Measurements from ENCODE around the gene NCOA7. TPM values are rescaled to one million over a fixed set of nuclear protein-coding genes. Genes with fewer than 3 reads are reported as not detected.

Gene NCOA7
- total RNA-seq, 4 donors from 2014 or later: 18.1 to 31.4 (median 26.7) TPM

DNA sequence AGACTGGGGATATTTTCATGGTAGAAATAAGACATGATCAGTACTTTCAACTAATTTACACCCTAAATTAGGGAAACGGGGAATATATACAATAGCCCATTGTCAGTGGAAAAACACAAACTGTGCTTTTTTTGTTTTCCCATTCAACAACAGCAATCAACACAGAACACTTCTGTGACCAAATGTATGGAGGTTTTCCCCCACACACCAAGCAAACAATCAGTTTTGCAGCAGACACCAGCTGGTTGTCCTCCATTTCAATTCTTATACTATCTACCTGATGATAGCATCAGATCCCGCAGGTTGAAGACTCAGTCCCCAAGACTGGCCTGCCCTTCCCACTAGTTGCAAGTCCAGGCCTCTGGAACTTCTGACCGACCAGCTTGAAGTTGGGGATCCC lies 170.4 kb downstream of the NCOA7 start:
- Histone ChIP-seq H3K27me3 (no peaks in the 10 kb centered on the region), H3K27ac (no peak overlapping the region), H3K4me3 (no peak overlapping the region), H3K4me1 (peaks cover 4 to 42% (median 6%) of the 10 kb centered on the region in 3 donors), H3K36me3 (no peaks in the 10 kb centered on the region), H3K9me3 (no peaks in the 10 kb centered on the region)
- TF ChIP-seq POLR2AphosphoS5 (IDR thresholded peaks at IDR 0.05) (no peak), POLR2A (IDR thresholded peaks at IDR 0.05) (no peak), EP300 (IDR thresholded peaks at IDR 0.05) (no peak)
- TF ChIP-seq, protein P1, sequence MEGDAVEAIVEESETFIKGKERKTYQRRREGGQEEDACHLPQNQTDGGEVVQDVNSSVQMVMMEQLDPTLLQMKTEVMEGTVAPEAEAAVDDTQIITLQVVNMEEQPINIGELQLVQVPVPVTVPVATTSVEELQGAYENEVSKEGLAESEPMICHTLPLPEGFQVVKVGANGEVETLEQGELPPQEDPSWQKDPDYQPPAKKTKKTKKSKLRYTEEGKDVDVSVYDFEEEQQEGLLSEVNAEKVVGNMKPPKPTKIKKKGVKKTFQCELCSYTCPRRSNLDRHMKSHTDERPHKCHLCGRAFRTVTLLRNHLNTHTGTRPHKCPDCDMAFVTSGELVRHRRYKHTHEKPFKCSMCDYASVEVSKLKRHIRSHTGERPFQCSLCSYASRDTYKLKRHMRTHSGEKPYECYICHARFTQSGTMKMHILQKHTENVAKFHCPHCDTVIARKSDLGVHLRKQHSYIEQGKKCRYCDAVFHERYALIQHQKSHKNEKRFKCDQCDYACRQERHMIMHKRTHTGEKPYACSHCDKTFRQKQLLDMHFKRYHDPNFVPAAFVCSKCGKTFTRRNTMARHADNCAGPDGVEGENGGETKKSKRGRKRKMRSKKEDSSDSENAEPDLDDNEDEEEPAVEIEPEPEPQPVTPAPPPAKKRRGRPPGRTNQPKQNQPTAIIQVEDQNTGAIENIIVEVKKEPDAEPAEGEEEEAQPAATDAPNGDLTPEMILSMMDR (IDR thresholded peaks at IDR 0.05): no peak
- ATAC-seq: no peak
- WGBS, 2 donors (ENCODE audit: low coverage in 1 of 2): 43 to 92% methylated on average over 1 to 2 of the region's 3 CpGs

DNA sequence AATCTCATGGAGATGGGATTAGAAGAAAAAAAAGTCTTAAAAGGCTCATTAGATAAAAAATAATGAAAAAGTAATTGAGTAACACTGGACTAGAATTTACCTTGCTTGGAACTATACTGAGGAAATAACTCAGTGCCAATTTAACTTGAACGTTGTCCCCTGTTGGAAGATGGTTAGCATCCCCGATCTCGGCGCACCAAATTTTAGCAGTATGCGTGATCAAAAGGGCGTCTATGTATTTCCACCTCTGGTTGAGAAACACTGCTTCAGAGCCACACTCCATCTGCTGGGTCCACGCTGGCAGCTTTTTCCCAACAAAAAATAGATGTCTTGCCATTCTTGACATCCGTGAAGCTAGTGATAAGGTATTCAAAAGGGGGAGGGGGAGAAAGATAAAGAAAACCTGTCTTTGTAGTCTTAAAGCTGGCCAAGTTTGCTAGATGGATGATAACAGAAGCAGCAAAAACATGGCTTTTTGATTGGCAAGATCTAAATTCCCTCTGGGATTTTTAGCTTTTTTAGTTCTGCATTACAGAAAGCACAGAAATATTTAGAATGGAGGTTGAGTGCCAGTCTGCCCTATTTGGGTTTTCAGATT lies 172.2 kb downstream of the NCOA7 start:
- Histone ChIP-seq H3K27ac (no peak overlapping the region), H3K4me3 (no peak overlapping the region), H3K4me1 (peaks cover 4 to 32% (median 6%) of the 10 kb centered on the region in 3 donors), H3K36me3 (peaks cover 0 to 14% of the 10 kb centered on the region in 2 donors), H3K27me3 (no peaks in the 10 kb centered on the region), H3K9me3 (no peaks in the 10 kb centered on the region)
- WGBS, 2 donors (ENCODE audit: low coverage in 1 of 2): 83% methylated on average over 3 to 8 of the region's 8 CpGs
- no peak for ATAC-seq
- TF ChIP-seq POLR2AphosphoS5 (IDR thresholded peaks at IDR 0.05): no peak
- TF ChIP-seq POLR2A (IDR thresholded peaks at IDR 0.05): no peak
- TF ChIP-seq, protein P1 (IDR thresholded peaks at IDR 0.05): no peak
- no peak for TF ChIP-seq EP300 (IDR thresholded peaks at IDR 0.05)

DNA sequence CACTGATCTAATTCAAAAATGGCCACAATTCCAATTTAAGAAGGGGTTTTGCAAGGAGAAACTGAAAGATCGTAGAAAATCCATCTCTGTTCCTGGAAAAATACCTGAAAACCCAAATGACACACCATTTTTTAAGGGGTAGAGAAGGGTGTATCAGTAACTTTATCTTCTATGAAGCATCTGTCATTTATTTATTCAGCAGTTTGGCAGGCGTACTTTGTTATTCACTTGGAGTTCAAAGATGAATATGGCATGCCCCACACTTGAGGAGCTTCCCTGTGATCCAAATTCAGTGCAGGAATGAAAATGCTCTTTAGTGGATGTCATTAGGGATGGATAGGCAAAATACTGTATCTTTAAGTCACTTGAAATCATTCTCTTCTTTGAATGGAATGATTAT lies 173.1 kb downstream of the NCOA7 start:
- Histone ChIP-seq H3K27ac (no peak overlapping the region), H3K4me1 (peaks cover 0 to 23% (median 0%) of the 10 kb centered on the region in 3 donors), H3K4me3 (no peak overlapping the region), H3K36me3 (peaks cover 0 to 18% of the 10 kb centered on the region in 2 donors), H3K9me3 (no peaks in the 10 kb centered on the region), H3K27me3 (no peaks in the 10 kb centered on the region)
- WGBS, 2 donors (ENCODE audit: low coverage in 1 of 2): 89 to 91% methylated on average over 2 of the region's 2 CpGs
- TF ChIP-seq EP300 (IDR thresholded peaks at IDR 0.05) (no peak), POLR2A (IDR thresholded peaks at IDR 0.05) (no peak), POLR2AphosphoS5 (IDR thresholded peaks at IDR 0.05) (no peak)
- TF ChIP-seq, protein P1 (IDR thresholded peaks at IDR 0.05): no peak
- ATAC-seq: no peak

DNA sequence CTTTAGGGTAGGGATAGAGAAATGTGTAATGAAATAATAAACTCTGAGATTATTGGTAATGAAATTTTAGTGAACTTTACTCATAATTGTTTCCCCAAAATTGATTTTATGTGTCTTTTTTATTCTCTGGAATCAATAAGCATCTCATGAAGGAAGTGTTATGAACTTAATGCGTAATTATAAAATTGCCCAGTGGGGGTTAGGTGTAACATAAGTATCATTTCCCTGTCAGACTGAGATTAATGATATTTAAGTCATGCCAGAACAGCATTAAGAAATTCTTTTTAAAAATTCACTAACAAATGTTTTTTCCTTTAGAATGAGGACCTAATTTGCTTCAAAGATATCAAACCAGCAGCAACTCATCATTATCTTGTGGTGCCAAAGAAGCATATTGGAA lies 175.8 kb downstream of the NCOA7 start:
- no peak overlapping the region for H3K27ac ChIP-seq
- 93 to 95% methylated on average over 1 of the region's 1 CpG for WGBS, 2 donors (ENCODE audit: low coverage in 1 of 2)
- no peaks in the 10 kb centered on the region for H3K27me3 ChIP-seq
- no peaks in the 10 kb centered on the region for H3K9me3 ChIP-seq
- no peak overlapping the region for H3K4me3 ChIP-seq
- H3K4me1 ChIP-seq: peaks cover 0 to 2% (median 0%) of the 10 kb centered on the region in 3 donors
- peaks cover 0 to 18% of the 10 kb centered on the region in 2 donors for H3K36me3 ChIP-seq
- TF ChIP-seq, protein P1 (IDR thresholded peaks at IDR 0.05): no peak
- TF ChIP-seq POLR2A (IDR thresholded peaks at IDR 0.05) (no peak), EP300 (IDR thresholded peaks at IDR 0.05) (no peak), POLR2AphosphoS5 (IDR thresholded peaks at IDR 0.05) (no peak)
- ATAC-seq: no peak

DNA sequence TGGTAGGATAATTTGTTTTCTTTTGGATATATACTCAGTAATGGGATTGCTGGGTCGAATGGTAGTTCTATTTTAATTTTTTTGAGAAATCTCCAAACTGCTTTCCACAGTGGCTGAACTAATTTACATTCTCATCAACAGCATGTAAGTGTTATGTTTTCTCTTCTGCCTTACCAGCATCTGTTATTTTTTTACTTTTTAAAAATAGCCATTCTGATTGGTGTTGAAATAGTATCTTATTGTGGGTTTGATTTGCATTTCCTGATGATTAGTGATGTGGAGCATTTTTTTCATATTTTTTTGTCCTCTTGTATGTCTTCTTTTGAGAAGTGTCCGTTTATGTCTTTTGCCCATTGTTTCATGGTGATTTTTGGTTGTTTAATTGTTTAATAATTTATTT lies 177.7 kb downstream of the NCOA7 start:
- Histone ChIP-seq H3K9me3 (no peaks in the 10 kb centered on the region), H3K27ac (no peak overlapping the region), H3K4me1 (no peaks in the 10 kb centered on the region), H3K36me3 (peaks cover 0 to 30% of the 10 kb centered on the region in 2 donors), H3K4me3 (no peak overlapping the region), H3K27me3 (no peaks in the 10 kb centered on the region)
- 85 to 100% methylated on average over 1 to 2 of the region's 2 CpGs for WGBS, 2 donors (ENCODE audit: low coverage in 1 of 2)
- no peak for ATAC-seq
- TF ChIP-seq EP300 (IDR thresholded peaks at IDR 0.05) (no peak), POLR2AphosphoS5 (IDR thresholded peaks at IDR 0.05) (no peak), POLR2A (IDR thresholded peaks at IDR 0.05) (no peak)
- TF ChIP-seq, protein P1 (IDR thresholded peaks at IDR 0.05): no peak
